ENCODE measurements around the gene ZNF235.

The ZNF235 gene

DNA sequence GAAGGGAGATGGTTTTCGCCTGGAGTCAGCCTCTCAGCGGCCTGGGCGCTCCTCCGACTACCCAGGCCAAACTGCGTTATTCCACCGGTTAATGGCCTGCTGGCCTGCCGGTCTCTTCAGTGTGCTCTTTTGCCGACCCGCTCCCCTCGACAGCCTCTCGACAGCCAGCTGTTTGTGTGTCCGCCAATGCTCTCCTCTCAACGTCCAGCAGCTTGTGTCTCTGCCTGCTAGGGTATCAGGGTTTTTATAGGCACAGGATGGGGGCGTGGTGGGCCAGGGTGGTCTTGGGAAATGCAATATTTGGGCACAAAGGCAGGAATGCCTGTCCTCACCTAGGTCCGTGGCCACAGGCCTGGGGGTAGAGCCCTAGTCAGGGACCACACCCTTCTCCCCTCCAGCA lies 1.5 kb upstream of the ZNF235 start:
- Histone ChIP-seq H3K27ac (ENCODE audit: extremely low read depth, low read depth, low read length) (no peak overlapping the region), H3K4me3 (ENCODE audit: low read depth, low read length) (no peak overlapping the region), H3K4me1 (ENCODE audit: control insufficient read depth, insufficient read depth, low read length) (peaks cover 8% of the 10 kb centered on the region), H3K9me3 (ENCODE audit: control insufficient read depth, insufficient read depth, low read depth, low read length) (no peaks in the 10 kb centered on the region; the same call in 1 of the 2 replicates), H3K36me3 (ENCODE audit: control insufficient read depth in 2 of 2, insufficient read depth in 1 of 2, low read length in 2 of 2) (peaks cover 13 to 16% of the 10 kb centered on the region in 2 experiments)
- ChIA-PET CTCF (no interaction called here), POLR2A (no interaction called here)
- TF ChIP-seq ZNF335 (tag by site-specific recombination; conservative IDR thresholded peaks at IDR 0.05) (no peak), HOXA7 (CRISPR knock-in tag; IDR thresholded peaks at IDR 0.05; ENCODE audit: borderline replicate concordance) (no peak), ZNF155 (tag by site-specific recombination; IDR thresholded peaks at IDR 0.05) (no peak), WT1 (tag by site-specific recombination; IDR thresholded peaks at IDR 0.05) (no peak), ZNF624 (tag by site-specific recombination; IDR thresholded peaks at IDR 0.05) (no peak), ZNF174 (tag by site-specific recombination; IDR thresholded peaks at IDR 0.05) (no peak), ZNF202 (tag by site-specific recombination; IDR thresholded peaks at IDR 0.05; ENCODE audit: borderline replicate concordance) (no peak)
- TF ChIP-seq, protein P1, sequence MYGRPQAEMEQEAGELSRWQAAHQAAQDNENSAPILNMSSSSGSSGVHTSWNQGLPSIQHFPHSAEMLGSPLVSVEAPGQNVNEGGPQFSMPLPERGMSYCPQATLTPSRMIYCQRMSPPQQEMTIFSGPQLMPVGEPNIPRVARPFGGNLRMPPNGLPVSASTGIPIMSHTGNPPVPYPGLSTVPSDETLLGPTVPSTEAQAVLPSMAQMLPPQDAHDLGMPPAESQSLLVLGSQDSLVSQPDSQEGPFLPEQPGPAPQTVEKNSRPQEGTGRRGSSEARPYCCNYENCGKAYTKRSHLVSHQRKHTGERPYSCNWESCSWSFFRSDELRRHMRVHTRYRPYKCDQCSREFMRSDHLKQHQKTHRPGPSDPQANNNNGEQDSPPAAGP (tag by site-specific recombination; IDR thresholded peaks at IDR 0.05): no peak
- TF ChIP-seq, protein P2, sequence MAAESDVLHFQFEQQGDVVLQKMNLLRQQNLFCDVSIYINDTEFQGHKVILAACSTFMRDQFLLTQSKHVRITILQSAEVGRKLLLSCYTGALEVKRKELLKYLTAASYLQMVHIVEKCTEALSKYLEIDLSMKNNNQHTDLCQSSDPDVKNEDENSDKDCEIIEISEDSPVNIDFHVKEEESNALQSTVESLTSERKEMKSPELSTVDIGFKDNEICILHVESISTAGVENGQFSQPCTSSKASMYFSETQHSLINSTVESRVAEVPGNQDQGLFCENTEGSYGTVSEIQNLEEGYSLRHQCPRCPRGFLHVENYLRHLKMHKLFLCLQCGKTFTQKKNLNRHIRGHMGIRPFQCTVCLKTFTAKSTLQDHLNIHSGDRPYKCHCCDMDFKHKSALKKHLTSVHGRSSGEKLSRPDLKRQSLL (tag by site-specific recombination; IDR thresholded peaks at IDR 0.05): no peak
- TF ChIP-seq, protein P3, sequence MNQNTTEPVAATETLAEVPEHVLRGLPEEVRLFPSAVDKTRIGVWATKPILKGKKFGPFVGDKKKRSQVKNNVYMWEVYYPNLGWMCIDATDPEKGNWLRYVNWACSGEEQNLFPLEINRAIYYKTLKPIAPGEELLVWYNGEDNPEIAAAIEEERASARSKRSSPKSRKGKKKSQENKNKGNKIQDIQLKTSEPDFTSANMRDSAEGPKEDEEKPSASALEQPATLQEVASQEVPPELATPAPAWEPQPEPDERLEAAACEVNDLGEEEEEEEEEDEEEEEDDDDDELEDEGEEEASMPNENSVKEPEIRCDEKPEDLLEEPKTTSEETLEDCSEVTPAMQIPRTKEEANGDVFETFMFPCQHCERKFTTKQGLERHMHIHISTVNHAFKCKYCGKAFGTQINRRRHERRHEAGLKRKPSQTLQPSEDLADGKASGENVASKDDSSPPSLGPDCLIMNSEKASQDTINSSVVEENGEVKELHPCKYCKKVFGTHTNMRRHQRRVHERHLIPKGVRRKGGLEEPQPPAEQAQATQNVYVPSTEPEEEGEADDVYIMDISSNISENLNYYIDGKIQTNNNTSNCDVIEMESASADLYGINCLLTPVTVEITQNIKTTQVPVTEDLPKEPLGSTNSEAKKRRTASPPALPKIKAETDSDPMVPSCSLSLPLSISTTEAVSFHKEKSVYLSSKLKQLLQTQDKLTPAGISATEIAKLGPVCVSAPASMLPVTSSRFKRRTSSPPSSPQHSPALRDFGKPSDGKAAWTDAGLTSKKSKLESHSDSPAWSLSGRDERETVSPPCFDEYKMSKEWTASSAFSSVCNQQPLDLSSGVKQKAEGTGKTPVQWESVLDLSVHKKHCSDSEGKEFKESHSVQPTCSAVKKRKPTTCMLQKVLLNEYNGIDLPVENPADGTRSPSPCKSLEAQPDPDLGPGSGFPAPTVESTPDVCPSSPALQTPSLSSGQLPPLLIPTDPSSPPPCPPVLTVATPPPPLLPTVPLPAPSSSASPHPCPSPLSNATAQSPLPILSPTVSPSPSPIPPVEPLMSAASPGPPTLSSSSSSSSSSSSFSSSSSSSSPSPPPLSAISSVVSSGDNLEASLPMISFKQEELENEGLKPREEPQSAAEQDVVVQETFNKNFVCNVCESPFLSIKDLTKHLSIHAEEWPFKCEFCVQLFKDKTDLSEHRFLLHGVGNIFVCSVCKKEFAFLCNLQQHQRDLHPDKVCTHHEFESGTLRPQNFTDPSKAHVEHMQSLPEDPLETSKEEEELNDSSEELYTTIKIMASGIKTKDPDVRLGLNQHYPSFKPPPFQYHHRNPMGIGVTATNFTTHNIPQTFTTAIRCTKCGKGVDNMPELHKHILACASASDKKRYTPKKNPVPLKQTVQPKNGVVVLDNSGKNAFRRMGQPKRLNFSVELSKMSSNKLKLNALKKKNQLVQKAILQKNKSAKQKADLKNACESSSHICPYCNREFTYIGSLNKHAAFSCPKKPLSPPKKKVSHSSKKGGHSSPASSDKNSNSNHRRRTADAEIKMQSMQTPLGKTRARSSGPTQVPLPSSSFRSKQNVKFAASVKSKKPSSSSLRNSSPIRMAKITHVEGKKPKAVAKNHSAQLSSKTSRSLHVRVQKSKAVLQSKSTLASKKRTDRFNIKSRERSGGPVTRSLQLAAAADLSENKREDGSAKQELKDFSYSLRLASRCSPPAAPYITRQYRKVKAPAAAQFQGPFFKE (tag by site-specific recombination; IDR thresholded peaks at IDR 0.05; ENCODE audit: borderline replicate concordance): no peak
- TF ChIP-seq, protein P4, sequence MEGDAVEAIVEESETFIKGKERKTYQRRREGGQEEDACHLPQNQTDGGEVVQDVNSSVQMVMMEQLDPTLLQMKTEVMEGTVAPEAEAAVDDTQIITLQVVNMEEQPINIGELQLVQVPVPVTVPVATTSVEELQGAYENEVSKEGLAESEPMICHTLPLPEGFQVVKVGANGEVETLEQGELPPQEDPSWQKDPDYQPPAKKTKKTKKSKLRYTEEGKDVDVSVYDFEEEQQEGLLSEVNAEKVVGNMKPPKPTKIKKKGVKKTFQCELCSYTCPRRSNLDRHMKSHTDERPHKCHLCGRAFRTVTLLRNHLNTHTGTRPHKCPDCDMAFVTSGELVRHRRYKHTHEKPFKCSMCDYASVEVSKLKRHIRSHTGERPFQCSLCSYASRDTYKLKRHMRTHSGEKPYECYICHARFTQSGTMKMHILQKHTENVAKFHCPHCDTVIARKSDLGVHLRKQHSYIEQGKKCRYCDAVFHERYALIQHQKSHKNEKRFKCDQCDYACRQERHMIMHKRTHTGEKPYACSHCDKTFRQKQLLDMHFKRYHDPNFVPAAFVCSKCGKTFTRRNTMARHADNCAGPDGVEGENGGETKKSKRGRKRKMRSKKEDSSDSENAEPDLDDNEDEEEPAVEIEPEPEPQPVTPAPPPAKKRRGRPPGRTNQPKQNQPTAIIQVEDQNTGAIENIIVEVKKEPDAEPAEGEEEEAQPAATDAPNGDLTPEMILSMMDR (tag by site-specific recombination; IDR thresholded peaks at IDR 0.05): no peak

DNA sequence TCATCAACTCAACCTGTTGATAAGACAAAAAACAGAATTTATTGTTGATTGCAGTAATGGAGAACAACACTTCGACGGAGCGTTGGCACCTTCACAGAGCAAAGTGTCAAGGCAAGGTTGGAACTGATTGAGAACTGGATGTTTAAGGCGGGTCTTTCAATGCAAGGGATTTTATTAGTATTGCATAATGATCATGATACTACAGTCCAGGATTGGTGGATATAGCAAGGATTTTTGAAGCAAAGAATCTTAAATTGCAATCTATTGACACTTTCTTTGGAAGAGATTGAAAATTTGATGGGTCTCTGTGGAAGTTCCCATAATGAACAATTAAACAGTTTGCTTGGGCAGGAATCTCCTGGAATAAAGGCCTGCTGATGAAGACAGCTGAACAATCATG lies 632 bp upstream of the ZNF235 start:
- TF ChIP-seq ZNF19 (tag by site-specific recombination; IDR thresholded peaks at IDR 0.05; ENCODE audit: low read depth): 0 out of 2 replicates have a peak, but pooled peaks have one; percentile 37
- TF ChIP-seq, protein P5, sequence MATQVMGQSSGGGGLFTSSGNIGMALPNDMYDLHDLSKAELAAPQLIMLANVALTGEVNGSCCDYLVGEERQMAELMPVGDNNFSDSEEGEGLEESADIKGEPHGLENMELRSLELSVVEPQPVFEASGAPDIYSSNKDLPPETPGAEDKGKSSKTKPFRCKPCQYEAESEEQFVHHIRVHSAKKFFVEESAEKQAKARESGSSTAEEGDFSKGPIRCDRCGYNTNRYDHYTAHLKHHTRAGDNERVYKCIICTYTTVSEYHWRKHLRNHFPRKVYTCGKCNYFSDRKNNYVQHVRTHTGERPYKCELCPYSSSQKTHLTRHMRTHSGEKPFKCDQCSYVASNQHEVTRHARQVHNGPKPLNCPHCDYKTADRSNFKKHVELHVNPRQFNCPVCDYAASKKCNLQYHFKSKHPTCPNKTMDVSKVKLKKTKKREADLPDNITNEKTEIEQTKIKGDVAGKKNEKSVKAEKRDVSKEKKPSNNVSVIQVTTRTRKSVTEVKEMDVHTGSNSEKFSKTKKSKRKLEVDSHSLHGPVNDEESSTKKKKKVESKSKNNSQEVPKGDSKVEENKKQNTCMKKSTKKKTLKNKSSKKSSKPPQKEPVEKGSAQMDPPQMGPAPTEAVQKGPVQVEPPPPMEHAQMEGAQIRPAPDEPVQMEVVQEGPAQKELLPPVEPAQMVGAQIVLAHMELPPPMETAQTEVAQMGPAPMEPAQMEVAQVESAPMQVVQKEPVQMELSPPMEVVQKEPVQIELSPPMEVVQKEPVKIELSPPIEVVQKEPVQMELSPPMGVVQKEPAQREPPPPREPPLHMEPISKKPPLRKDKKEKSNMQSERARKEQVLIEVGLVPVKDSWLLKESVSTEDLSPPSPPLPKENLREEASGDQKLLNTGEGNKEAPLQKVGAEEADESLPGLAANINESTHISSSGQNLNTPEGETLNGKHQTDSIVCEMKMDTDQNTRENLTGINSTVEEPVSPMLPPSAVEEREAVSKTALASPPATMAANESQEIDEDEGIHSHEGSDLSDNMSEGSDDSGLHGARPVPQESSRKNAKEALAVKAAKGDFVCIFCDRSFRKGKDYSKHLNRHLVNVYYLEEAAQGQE (tag by site-specific recombination; IDR thresholded peaks at IDR 0.05): no peak
- ChIA-PET CTCF (no interaction called here), POLR2A (interaction anchor here (0.7 to 1.8 kb wide), 3 partner anchors 19 to 141 kb away, joined by 3 to 11 read pairs (median 4); partner anchors contain the start of gene ZNF226)
- Histone ChIP-seq H3K36me3 (ENCODE audit: control insufficient read depth in 2 of 2, insufficient read depth in 1 of 2, low read length in 2 of 2) (peaks cover 19% of the 10 kb centered on the region in 2 experiments), H3K4me1 (ENCODE audit: control insufficient read depth, insufficient read depth, low read length) (peaks cover 8% of the 10 kb centered on the region), H3K27ac (ENCODE audit: extremely low read depth, low read depth, low read length) (no peak overlapping the region), H3K9me3 (ENCODE audit: control insufficient read depth, insufficient read depth, low read depth, low read length) (no peaks in the 10 kb centered on the region; the same call in 1 of the 2 replicates), H3K4me3 (ENCODE audit: low read depth, low read length) (no peak overlapping the region)

All from HEK293 (cell line).